ENCODE measurements around the gene RETSAT. TPM values are rescaled to one million over a fixed set of nuclear protein-coding genes. Genes with fewer than 3 reads are reported as not detected.

The RETSAT gene
- total and polyA plus RNA-seq, 2 of the 13 experiments (the other 11 are each of a cell fraction or from before 2014, with no cell fraction given): 46.7 to 61.0 TPM

DNA sequence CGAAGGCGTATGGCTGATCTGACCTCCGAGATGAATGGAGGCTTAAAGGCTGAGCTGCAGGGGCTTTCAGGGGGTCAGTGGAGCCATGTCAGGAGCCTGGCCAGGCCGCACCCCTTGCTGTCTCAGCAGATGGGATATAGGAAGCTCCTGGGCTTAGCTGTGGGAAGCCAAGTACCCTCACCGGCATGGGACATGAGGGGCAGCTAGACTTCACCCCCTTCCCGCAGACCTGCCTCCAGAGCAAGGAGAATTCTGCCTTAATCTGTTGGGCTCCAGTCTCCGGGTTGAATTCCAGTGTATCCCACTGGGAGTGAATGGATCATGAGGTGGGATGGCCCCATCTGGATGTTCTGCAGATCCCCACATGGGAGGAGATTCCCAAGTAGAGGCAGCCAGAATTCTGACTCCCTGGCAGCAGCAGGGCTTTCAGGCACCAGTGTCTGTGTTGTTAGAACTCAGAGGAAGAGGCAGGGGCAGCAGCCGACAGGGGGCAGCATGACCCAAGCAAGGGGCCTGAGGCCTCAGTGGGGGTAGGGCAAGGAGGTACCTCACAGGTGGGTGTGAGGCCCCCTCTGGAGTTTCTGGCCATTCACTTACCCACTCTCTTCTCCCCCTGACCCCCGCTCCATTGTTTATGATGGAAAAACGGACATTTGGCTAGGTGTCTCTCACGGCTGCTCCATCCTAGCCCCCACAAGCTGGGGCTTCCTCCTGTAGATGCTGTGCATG is 36.8 kb upstream of the RETSAT start (continued):
- TF ChIP-seq ZFP82 (CRISPR knock-in tag; IDR thresholded peaks at IDR 0.05; ENCODE audit: borderline replicate concordance) (no peak), ZFP90 (CRISPR knock-in tag; IDR thresholded peaks at IDR 0.05; ENCODE audit: borderline replicate concordance) (peak; percentile 92), SKI (IDR thresholded peaks at IDR 0.05; ENCODE audit: partially characterized antibody) (peak; percentile 28), FOSL2 (CRISPR knock-in tag; IDR thresholded peaks at IDR 0.05) (peak; percentile 49), PAX8 (CRISPR knock-in tag; IDR thresholded peaks at IDR 0.05; ENCODE audit: borderline replicate concordance) (0 out of 2 replicates have a peak, but pooled peaks have one; percentile 57), ZNF12 (CRISPR knock-in tag; IDR thresholded peaks at IDR 0.05) (no peak), ZNF256 (CRISPR knock-in tag; conservative IDR thresholded peaks at IDR 0.05) (0 out of 2 replicates have a peak, but pooled peaks have one; percentile 40)
- TF ChIP-seq, protein P1, sequence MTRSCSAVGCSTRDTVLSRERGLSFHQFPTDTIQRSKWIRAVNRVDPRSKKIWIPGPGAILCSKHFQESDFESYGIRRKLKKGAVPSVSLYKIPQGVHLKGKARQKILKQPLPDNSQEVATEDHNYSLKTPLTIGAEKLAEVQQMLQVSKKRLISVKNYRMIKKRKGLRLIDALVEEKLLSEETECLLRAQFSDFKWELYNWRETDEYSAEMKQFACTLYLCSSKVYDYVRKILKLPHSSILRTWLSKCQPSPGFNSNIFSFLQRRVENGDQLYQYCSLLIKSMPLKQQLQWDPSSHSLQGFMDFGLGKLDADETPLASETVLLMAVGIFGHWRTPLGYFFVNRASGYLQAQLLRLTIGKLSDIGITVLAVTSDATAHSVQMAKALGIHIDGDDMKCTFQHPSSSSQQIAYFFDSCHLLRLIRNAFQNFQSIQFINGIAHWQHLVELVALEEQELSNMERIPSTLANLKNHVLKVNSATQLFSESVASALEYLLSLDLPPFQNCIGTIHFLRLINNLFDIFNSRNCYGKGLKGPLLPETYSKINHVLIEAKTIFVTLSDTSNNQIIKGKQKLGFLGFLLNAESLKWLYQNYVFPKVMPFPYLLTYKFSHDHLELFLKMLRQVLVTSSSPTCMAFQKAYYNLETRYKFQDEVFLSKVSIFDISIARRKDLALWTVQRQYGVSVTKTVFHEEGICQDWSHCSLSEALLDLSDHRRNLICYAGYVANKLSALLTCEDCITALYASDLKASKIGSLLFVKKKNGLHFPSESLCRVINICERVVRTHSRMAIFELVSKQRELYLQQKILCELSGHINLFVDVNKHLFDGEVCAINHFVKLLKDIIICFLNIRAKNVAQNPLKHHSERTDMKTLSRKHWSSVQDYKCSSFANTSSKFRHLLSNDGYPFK (CRISPR knock-in tag; IDR thresholded peaks at IDR 0.05; ENCODE audit: borderline replicate concordance): no peak; the same call in 1 of the 2 replicates
- TF ChIP-seq, protein P2, sequence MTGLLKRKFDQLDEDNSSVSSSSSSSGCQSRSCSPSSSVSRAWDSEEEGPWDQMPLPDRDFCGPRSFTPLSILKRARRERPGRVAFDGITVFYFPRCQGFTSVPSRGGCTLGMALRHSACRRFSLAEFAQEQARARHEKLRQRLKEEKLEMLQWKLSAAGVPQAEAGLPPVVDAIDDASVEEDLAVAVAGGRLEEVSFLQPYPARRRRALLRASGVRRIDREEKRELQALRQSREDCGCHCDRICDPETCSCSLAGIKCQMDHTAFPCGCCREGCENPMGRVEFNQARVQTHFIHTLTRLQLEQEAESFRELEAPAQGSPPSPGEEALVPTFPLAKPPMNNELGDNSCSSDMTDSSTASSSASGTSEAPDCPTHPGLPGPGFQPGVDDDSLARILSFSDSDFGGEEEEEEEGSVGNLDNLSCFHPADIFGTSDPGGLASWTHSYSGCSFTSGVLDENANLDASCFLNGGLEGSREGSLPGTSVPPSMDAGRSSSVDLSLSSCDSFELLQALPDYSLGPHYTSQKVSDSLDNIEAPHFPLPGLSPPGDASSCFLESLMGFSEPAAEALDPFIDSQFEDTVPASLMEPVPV (CRISPR knock-in tag; IDR thresholded peaks at IDR 0.05): no peak
- TF ChIP-seq, protein P3, sequence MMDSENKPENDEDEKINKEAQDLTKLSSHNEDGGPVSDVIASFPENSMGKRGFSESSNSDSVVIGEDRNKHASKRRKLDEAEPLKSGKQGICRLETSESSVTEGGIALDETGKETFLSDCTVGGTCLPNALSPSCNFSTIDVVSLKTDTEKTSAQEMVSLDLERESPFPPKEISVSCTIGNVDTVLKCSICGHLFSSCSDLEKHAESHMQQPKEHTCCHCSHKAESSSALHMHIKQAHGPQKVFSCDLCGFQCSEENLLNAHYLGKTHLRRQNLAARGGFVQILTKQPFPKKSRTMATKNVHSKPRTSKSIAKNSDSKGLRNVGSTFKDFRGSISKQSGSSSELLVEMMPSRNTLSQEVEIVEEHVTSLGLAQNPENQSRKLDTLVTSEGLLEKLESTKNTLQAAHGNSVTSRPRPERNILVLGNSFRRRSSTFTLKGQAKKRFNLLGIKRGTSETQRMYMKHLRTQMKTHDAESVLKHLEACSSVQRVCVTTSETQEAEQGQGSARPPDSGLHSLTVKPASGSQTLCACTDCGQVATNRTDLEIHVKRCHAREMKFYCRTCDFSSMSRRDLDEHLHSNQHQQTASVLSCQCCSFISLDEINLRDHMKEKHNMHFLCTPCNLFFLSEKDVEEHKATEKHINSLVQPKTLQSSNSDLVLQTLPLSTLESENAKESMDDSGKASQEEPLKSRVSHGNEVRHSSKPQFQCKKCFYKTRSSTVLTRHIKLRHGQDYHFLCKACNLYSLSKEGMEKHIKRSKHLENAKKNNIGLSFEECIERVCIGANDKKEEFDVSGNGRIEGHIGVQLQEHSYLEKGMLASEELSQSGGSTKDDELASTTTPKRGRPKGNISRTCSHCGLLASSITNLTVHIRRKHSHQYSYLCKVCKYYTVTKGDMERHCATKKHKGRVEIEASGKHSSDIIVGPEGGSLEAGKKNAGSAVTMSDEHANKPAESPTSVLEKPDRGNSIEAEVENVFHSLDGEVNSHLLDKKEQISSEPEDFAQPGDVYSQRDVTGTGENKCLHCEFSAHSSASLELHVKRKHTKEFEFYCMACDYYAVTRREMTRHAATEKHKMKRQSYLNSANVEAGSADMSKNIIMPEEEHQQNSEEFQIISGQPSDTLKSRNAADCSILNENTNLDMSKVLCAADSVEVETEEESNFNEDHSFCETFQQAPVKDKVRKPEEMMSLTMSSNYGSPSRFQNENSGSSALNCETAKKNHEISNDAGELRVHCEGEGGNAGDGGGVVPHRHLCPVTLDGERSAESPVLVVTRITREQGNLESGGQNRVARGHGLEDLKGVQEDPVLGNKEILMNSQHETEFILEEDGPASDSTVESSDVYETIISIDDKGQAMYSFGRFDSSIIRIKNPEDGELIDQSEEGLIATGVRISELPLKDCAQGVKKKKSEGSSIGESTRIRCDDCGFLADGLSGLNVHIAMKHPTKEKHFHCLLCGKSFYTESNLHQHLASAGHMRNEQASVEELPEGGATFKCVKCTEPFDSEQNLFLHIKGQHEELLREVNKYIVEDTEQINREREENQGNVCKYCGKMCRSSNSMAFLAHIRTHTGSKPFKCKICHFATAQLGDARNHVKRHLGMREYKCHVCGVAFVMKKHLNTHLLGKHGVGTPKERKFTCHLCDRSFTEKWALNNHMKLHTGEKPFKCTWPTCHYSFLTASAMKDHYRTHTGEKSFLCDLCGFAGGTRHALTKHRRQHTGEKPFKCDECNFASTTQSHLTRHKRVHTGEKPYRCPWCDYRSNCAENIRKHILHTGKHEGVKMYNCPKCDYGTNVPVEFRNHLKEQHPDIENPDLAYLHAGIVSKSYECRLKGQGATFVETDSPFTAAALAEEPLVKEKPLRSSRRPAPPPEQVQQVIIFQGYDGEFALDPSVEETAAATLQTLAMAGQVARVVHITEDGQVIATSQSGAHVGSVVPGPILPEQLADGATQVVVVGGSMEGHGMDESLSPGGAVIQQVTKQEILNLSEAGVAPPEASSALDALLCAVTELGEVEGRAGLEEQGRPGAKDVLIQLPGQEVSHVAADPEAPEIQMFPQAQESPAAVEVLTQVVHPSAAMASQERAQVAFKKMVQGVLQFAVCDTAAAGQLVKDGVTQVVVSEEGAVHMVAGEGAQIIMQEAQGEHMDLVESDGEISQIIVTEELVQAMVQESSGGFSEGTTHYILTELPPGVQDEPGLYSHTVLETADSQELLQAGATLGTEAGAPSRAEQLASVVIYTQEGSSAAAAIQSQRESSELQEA (CRISPR knock-in tag; IDR thresholded peaks at IDR 0.05; ENCODE audit: not compliant biosample characterization): peak; percentile 41

Measured in HepG2 (cell line).